ENCODE results near the gene NHSL2.

DNA sequence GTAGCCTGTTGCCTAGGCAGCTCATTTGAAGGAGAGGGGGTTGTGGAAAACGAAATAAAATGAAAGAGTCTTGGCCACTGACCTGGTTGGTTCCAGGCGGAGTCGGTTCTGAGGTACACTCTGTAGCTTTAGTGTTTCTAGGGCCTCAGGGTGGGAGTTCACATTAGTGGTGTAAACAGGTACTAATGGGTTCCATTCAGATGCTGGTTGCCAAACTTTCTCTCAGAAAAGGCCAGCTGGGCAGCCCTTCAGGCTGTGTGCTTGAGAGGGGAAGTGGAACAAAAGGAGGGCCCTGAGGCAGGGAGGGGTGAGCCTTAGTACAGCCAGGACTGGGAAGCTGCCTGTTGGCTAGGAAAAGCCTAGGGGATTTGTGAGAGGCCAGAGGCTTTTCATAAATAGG, 24.8 kb downstream of the NHSL2 start:
- TF ChIP-seq, protein P1, sequence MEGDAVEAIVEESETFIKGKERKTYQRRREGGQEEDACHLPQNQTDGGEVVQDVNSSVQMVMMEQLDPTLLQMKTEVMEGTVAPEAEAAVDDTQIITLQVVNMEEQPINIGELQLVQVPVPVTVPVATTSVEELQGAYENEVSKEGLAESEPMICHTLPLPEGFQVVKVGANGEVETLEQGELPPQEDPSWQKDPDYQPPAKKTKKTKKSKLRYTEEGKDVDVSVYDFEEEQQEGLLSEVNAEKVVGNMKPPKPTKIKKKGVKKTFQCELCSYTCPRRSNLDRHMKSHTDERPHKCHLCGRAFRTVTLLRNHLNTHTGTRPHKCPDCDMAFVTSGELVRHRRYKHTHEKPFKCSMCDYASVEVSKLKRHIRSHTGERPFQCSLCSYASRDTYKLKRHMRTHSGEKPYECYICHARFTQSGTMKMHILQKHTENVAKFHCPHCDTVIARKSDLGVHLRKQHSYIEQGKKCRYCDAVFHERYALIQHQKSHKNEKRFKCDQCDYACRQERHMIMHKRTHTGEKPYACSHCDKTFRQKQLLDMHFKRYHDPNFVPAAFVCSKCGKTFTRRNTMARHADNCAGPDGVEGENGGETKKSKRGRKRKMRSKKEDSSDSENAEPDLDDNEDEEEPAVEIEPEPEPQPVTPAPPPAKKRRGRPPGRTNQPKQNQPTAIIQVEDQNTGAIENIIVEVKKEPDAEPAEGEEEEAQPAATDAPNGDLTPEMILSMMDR (IDR thresholded peaks at IDR 0.05; ENCODE audit: low read depth, low read length), result no peak
- TF ChIP-seq EZH2phosphoT487 (IDR thresholded peaks at IDR 0.05; ENCODE audit: low read depth), result no peak
